ENCODE data around the gene CYP1A2. TPM values are rescaled to one million over a fixed set of nuclear protein-coding genes. Genes with fewer than 3 reads are reported as not detected.

CYP1A2 gene
- total and polyA plus RNA-seq, 9 of the 15 experiments (the other 6 are each of a cell fraction or from before 2014, with no cell fraction given), result not detected

- TF ChIP-seq GTF3C2 (IDR thresholded peaks at IDR 0.05; ENCODE audit: borderline replicate concordance, extremely low read depth, insufficient read length) (no peak), NKRF (IDR thresholded peaks at IDR 0.05; ENCODE audit: borderline replicate concordance) (peak; percentile 74), CCNT2 (IDR thresholded peaks at IDR 0.05; ENCODE audit: borderline replicate concordance, extremely low read depth, insufficient read length, low read depth, low read length) (peak; percentile 56), SMAD1 (IDR thresholded peaks at IDR 0.05; ENCODE audit: low read depth, low read length, partially characterized antibody) (no peak), MAZ (CRISPR knock-in tag; conservative IDR thresholded peaks at IDR 0.05 in 1 of 2, IDR thresholded peaks at IDR 0.05 in 1 of 2) (no peak), ZNF449 (CRISPR knock-in tag; IDR thresholded peaks at IDR 0.05) (peak; percentile 81; the same call in 1 of the 2 replicates), VEZF1 (CRISPR knock-in tag; IDR thresholded peaks at IDR 0.05) (no peak; the same call in 1 of the 2 replicates), ASH1L (IDR thresholded peaks at IDR 0.05; ENCODE audit: borderline replicate concordance, low read depth, partially characterized antibody) (no peak), ZNF584 (CRISPR knock-in tag; IDR thresholded peaks at IDR 0.05; ENCODE audit: low read depth) (no peak), NCOR1 (IDR thresholded peaks at IDR 0.05) (no peak), ZNF77 (CRISPR knock-in tag; IDR thresholded peaks at IDR 0.05) (no peak), CC2D1A (IDR thresholded peaks at IDR 0.05) (no peak), GTF2E2 (tag; IDR thresholded peaks at IDR 0.05) (no peak), ETS1 (conservative IDR thresholded peaks at IDR 0.05; ENCODE audit: control insufficient read depth, low read depth, low read length) (peak; percentile 45; the same call in 1 of the 2 replicates)
Observed at GRCh38 chr15:74781431-74782258, 33.0 kb downstream of the CYP1A2 start, which contains the start of gene CSK (continued).

Data from K562 (cell line).